SK-N-SH treated with all-trans-retinoic acid at 6 μM for 48 hours (cell line): ENCODE measurements around the gene DNAJC1.

Experiments
- ATAC-seq: fragments of 200-7000 bp; cut with Tn5 transposase; 3 replicates; pipeline ENCODE4 v1.9.1; 2020; ENCODE audit warnings: mild to moderate bottlenecking, moderate library complexity
- ARNTL ChIP-seq: fragments of 450-650 bp; formaldehyde crosslinking; IDR thresholded peaks from 2 replicates; pipeline ENCODE4 v1.5.0; 2020; ENCODE audit warnings: low read depth, mild to moderate bottlenecking, moderate library complexity, borderline replicate concordance
- CSDC2 ChIP-seq: fragments of 250-450 bp; sonication (Bioruptor Pico); IDR thresholded peaks from 2 replicates; pipeline ENCODE4 v1.5.0; 2020; ENCODE audit warnings: mild to moderate bottlenecking, moderate library complexity
- ESRRG ChIP-seq: fragments of 250-450 bp; sonication (Bioruptor Pico); IDR thresholded peaks from 2 replicates; pipeline ENCODE4 v1.6.1; 2021; ENCODE audit warnings: mild to moderate bottlenecking
- GLIS3 ChIP-seq: fragments of 250-450 bp; sonication (Bioruptor Pico); IDR thresholded peaks from 2 replicates; pipeline ENCODE4 v1.5.0; 2020; ENCODE audit warnings: mild to moderate bottlenecking, moderate library complexity
- ISL1 ChIP-seq: fragments of 250-450 bp; sonication (Bioruptor Pico); IDR thresholded peaks from 2 replicates; pipeline ENCODE4 v2.1.2; 2022; ENCODE audit warnings: mild to moderate bottlenecking, moderate library complexity
- OSR1 ChIP-seq: fragments of 250-450 bp; sonication (Bioruptor Pico); IDR thresholded peaks from 2 replicates; pipeline ENCODE4 v1.8.0; 2022; ENCODE audit warnings: moderate library complexity, mild to moderate bottlenecking, inconsistent platforms
- PPARA ChIP-seq: fragments of 250-450 bp; sonication (Bioruptor Pico); IDR thresholded peaks from 2 replicates; pipeline ENCODE4 v1.5.0; 2020; ENCODE audit warnings: mild to moderate bottlenecking, borderline replicate concordance
- RARB ChIP-seq: fragments of 250-450 bp; sonication (Bioruptor Pico); IDR thresholded peaks from 2 replicates; pipeline ENCODE4 v1.8.0; 2021; ENCODE audit warnings: mild to moderate bottlenecking, moderate library complexity
- SNAI2 ChIP-seq: fragments of 250-450 bp; sonication (Bioruptor Pico); IDR thresholded peaks from 2 replicates; pipeline ENCODE4 v1.5.0; 2020; ENCODE audit warnings: mild to moderate bottlenecking, moderate library complexity
- TCF4 ChIP-seq: fragments of 250-450 bp; sonication (Bioruptor Pico); IDR thresholded peaks from 2 replicates; pipeline ENCODE4 v1.8.0; 2021; ENCODE audit warnings: mild to moderate bottlenecking, moderate library complexity, borderline replicate concordance
- TOX ChIP-seq: fragments of 250-450 bp; sonication (Bioruptor Pico); IDR thresholded peaks from 2 replicates; pipeline ENCODE4 v1.8.0; 2021; ENCODE audit warnings: mild to moderate bottlenecking, moderate library complexity, borderline replicate concordance
- ZC3H10 ChIP-seq: fragments of 250-450 bp; sonication (Bioruptor Pico); IDR thresholded peaks from 2 replicates; pipeline ENCODE4 v1.5.1; 2021; ENCODE audit warnings: mild to moderate bottlenecking, moderate library complexity
- ZFP3 ChIP-seq: fragments of 250-450 bp; sonication (Bioruptor Pico); IDR thresholded peaks from 2 replicates; pipeline ENCODE4 v1.5.0; 2020; ENCODE audit warnings: mild to moderate bottlenecking, moderate library complexity
- ZFP30 ChIP-seq: fragments of 450-650 bp; formaldehyde crosslinking; IDR thresholded peaks from 2 replicates; pipeline ENCODE4 v1.5.0; 2022; ENCODE audit warnings: mild to moderate bottlenecking, moderate library complexity
- ZNF565 ChIP-seq: fragments of 450-650 bp; formaldehyde crosslinking; conservative IDR thresholded peaks from 2 replicates; pipeline ENCODE4 v1.5.0; 2020; ENCODE audit warnings: low read depth, mild to moderate bottlenecking, moderate library complexity
- ZNF70 ChIP-seq: fragments of 450-650 bp; formaldehyde crosslinking; IDR thresholded peaks from 2 replicates; pipeline ENCODE4 v1.5.0; 2020; ENCODE audit warnings: mild to moderate bottlenecking, moderate library complexity
- ZNF8 ChIP-seq: fragments of 450-650 bp; formaldehyde crosslinking; IDR thresholded peaks from 2 replicates; pipeline ENCODE4 v1.5.0; 2020; ENCODE audit warnings: mild to moderate bottlenecking, moderate library complexity
- TF ChIP-seq, protein P1 (sequence below): fragments of 250-450 bp; sonication (Bioruptor Pico); IDR thresholded peaks from 2 replicates; pipeline ENCODE4 v1.5.1; 2021; ENCODE audit warnings: mild to moderate bottlenecking, moderate library complexity
- TF ChIP-seq, protein P2 (sequence below): fragments of 250-450 bp; sonication (Bioruptor Pico); IDR thresholded peaks from 2 replicates; pipeline ENCODE4 v1.8.0; 2020; ENCODE audit warnings: mild to moderate bottlenecking, moderate library complexity, borderline replicate concordance
- TF ChIP-seq, protein P3 (sequence below): fragments of 250-450 bp; sonication (Bioruptor Pico); IDR thresholded peaks from 2 replicates; pipeline ENCODE4 v1.5.0; 2020; ENCODE audit warnings: mild to moderate bottlenecking, moderate library complexity
- TF ChIP-seq, protein P4 (sequence below): fragments of 250-450 bp; sonication (Bioruptor Pico); IDR thresholded peaks from 2 replicates; pipeline ENCODE4 v1.5.1; 2020; ENCODE audit warnings: low read depth, mild to moderate bottlenecking, moderate library complexity

DNAJC1 gene

DNA sequence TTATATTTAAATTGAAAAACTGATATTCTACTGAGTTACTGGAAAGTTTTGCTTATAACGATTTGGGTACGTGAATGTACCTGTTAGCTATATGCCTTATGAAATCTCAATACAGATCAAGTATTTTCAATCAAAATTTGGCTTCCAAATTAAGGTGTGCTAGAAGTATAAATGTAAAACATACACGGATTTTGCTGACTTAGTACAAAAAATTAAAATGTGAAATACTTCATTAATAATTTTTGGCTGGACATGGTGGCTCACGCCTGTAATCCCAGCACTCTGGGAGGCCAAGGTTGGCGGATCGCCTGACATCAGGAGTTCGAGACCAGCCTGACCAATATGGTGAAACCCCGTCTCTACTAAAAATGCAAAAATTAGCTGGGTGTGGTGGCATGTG lies 11.7 kb downstream of the DNAJC1 start:
- no peak for ATAC-seq
- TF ChIP-seq, protein P1, sequence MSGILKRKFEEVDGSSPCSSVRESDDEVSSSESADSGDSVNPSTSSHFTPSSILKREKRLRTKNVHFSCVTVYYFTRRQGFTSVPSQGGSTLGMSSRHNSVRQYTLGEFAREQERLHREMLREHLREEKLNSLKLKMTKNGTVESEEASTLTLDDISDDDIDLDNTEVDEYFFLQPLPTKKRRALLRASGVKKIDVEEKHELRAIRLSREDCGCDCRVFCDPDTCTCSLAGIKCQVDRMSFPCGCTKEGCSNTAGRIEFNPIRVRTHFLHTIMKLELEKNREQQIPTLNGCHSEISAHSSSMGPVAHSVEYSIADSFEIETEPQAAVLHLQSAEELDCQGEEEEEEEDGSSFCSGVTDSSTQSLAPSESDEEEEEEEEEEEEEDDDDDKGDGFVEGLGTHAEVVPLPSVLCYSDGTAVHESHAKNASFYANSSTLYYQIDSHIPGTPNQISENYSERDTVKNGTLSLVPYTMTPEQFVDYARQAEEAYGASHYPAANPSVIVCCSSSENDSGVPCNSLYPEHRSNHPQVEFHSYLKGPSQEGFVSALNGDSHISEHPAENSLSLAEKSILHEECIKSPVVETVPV (CRISPR knock-in tag), result no peak
- TF ChIP-seq ESRRG (no peak), RARB (CRISPR knock-in tag) (no peak), ZFP30 (CRISPR knock-in tag) (no peak), ISL1 (CRISPR knock-in tag) (no peak), TCF4 (CRISPR knock-in tag) (no peak), ARNTL (no peak), TOX (no peak), CSDC2 (CRISPR knock-in tag) (no peak), GLIS3 (CRISPR knock-in tag) (no peak), ZNF565 (no peak), ZNF8 (CRISPR knock-in tag) (no peak), ZC3H10 (CRISPR knock-in tag) (no peak), ZNF70 (CRISPR knock-in tag) (no peak), SNAI2 (CRISPR knock-in tag) (no peak), PPARA (CRISPR knock-in tag) (no peak)
- TF ChIP-seq, protein P2, sequence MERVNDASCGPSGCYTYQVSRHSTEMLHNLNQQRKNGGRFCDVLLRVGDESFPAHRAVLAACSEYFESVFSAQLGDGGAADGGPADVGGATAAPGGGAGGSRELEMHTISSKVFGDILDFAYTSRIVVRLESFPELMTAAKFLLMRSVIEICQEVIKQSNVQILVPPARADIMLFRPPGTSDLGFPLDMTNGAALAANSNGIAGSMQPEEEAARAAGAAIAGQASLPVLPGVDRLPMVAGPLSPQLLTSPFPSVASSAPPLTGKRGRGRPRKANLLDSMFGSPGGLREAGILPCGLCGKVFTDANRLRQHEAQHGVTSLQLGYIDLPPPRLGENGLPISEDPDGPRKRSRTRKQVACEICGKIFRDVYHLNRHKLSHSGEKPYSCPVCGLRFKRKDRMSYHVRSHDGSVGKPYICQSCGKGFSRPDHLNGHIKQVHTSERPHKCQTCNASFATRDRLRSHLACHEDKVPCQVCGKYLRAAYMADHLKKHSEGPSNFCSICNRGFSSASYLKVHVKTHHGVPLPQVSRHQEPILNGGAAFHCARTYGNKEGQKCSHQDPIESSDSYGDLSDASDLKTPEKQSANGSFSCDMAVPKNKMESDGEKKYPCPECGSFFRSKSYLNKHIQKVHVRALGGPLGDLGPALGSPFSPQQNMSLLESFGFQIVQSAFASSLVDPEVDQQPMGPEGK (CRISPR knock-in tag), result no peak
- TF ChIP-seq, protein P3, sequence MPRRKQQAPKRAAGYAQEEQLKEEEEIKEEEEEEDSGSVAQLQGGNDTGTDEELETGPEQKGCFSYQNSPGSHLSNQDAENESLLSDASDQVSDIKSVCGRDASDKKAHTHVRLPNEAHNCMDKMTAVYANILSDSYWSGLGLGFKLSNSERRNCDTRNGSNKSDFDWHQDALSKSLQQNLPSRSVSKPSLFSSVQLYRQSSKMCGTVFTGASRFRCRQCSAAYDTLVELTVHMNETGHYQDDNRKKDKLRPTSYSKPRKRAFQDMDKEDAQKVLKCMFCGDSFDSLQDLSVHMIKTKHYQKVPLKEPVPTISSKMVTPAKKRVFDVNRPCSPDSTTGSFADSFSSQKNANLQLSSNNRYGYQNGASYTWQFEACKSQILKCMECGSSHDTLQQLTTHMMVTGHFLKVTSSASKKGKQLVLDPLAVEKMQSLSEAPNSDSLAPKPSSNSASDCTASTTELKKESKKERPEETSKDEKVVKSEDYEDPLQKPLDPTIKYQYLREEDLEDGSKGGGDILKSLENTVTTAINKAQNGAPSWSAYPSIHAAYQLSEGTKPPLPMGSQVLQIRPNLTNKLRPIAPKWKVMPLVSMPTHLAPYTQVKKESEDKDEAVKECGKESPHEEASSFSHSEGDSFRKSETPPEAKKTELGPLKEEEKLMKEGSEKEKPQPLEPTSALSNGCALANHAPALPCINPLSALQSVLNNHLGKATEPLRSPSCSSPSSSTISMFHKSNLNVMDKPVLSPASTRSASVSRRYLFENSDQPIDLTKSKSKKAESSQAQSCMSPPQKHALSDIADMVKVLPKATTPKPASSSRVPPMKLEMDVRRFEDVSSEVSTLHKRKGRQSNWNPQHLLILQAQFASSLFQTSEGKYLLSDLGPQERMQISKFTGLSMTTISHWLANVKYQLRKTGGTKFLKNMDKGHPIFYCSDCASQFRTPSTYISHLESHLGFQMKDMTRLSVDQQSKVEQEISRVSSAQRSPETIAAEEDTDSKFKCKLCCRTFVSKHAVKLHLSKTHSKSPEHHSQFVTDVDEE, result no peak

DNA sequence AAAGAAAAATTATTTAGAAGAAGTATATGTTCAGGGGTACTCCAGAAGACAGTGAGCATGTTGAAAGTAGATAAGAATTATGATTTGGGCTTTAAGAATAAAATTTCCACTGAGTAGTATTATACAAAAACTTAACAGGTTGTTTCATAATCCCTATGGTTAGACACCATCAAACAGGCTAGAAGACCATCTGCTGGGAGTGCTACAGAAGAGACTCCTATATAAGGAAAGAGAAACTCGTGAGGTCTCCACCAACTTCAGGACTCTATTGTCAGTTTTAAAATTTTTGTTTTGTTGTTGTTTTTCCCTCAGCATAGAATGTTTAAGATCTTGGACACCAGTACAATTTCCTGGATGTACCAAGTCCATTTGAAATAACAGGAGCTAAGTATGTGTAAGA lies 13.1 kb downstream of the DNAJC1 start:
- TF ChIP-seq ZC3H10 (CRISPR knock-in tag) (no peak), ZFP3 (no peak)
- TF ChIP-seq, protein P3, result no peak
- TF ChIP-seq, protein P2 (CRISPR knock-in tag), result no peak
- ATAC-seq, result no peak

DNA sequence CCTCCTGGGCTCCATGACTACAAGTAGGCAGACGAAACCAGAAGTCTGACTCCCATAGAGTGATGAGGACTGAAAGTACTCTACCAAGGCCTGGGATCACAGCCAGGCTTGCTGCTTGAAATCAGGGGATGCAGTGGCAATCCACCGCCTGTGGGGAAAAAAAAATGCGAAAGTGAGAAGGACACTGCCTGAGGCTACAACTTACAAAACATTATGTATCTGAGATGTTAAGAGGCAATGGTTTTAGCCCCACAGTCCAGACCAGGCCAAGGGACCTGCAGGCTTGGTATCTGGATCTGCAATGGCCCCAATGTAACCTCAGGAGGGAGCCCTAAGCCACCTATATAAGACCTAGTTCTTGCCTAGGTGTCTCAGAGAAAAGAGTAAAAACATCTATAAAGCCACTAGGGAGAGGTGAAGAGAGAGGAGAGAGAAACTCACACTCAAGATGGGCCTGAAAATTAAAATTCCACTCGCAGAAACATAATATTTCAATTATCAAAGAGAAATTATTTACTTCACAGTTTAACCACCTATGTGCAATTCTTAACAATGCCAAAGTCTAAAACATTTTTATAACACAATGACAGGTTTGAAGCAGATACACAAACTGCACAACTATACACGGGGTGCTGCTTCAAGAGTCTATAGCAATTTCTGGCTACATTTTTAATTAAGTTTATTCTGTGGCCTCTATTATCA lies 13.9 kb downstream of the DNAJC1 start:
- ATAC-seq, result peak; percentile 96
- TF ChIP-seq ISL1 (CRISPR knock-in tag) (no peak), ZFP30 (CRISPR knock-in tag) (no peak), ZFP3 (no peak), ARNTL (no peak), RARB (CRISPR knock-in tag) (no peak), TCF4 (CRISPR knock-in tag) (no peak), ZC3H10 (CRISPR knock-in tag) (no peak), GLIS3 (CRISPR knock-in tag) (no peak), ESRRG (no peak), TOX (no peak), CSDC2 (CRISPR knock-in tag) (no peak), OSR1 (CRISPR knock-in tag) (no peak), SNAI2 (CRISPR knock-in tag) (no peak), ZNF70 (CRISPR knock-in tag) (no peak), PPARA (CRISPR knock-in tag) (no peak)
- TF ChIP-seq, protein P4, sequence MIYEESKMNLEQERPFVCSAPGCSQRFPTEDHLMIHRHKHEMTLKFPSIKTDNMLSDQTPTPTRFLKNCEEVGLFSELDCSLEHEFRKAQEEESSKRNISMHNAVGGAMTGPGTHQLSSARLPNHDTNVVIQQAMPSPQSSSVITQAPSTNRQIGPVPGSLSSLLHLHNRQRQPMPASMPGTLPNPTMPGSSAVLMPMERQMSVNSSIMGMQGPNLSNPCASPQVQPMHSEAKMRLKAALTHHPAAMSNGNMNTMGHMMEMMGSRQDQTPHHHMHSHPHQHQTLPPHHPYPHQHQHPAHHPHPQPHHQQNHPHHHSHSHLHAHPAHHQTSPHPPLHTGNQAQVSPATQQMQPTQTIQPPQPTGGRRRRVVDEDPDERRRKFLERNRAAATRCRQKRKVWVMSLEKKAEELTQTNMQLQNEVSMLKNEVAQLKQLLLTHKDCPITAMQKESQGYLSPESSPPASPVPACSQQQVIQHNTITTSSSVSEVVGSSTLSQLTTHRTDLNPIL, result no peak
- TF ChIP-seq, protein P2 (CRISPR knock-in tag), result no peak
